ENCODE results near the gene VAX1. TPM values are rescaled to one million over a fixed set of nuclear protein-coding genes. Genes with fewer than 3 reads are reported as not detected.

VAX1 gene
- total RNA-seq, 1 experiment from 2014 or later: not detected

GRCh38 chr10:117134306-117135025 is 3.6 kb downstream of the VAX1 start:
- Histone ChIP-seq H3K4me1 (ENCODE audit: control insufficient read depth in 1 of 2, insufficient read depth in 2 of 2, low read length in 2 of 2) (0 out of 4 replicates have a peak, but pooled peaks cover 0 to 4% of the 10 kb centered on the region in 2 experiments), H3K9ac (ENCODE audit: low read length) (no peak overlapping the region), H3K27ac (ENCODE audit: low read depth, low read length) (no peak overlapping the region), H2AFZ (ENCODE audit: low read depth, low read length, poor library complexity, severe bottlenecking) (no peak overlapping the region), H4K20me1 (ENCODE audit: insufficient read depth) (no peaks in the 10 kb centered on the region), H3K9me2 (ENCODE audit: insufficient read depth) (no peaks in the 10 kb centered on the region), H3K27me3 (ENCODE audit: insufficient read depth, low read length) (no peaks in the 10 kb centered on the region), H3K79me2 (ENCODE audit: insufficient read depth, low read length) (no peaks in the 10 kb centered on the region), H3K9me3 (ENCODE audit: control insufficient read depth in 1 of 2, insufficient read depth in 1 of 2, low read depth in 1 of 2, low read length in 2 of 2) (no peaks in the 10 kb centered on the region), H3K36me3 (ENCODE audit: control insufficient read depth in 1 of 2, insufficient read depth in 2 of 2, low read length in 2 of 2) (no peaks in the 10 kb centered on the region), H3K4me2 (ENCODE audit: low read length) (no peak overlapping the region), H3K4me3 (replicated peaks in 1 of 2; ENCODE audit: low read depth in 1 of 2, low read length in 2 of 2) (no peak overlapping the region)
- DNase-seq (ENCODE audit: low read depth, low spot score) (no peak), ATAC-seq (no peak)
- BruUV-seq (replicated peaks): no TSS peak
- ChIA-PET POLR2A (no interaction called here), RAD21 (ENCODE audit: low non-redundant PET in 1 of 2, low total read pairs in 2 of 2, uncharacterized antibody in 2 of 2, unreplicated experiment in 2 of 2) (no interaction called here), CTCF (no interaction called here)
- intact Hi-C loops (cut with micrococcal nuclease): no loop called here
- TF ChIP-seq CEBPB (IDR thresholded peaks at IDR 0.05; ENCODE audit: low read depth) (no peak), CTCF (IDR thresholded peaks at IDR 0.05 in 2 of 3, conservative IDR thresholded peaks at IDR 0.05 in 1 of 3; ENCODE audit: borderline replicate concordance in 1 of 3, insufficient read depth in 1 of 3, low read depth in 2 of 3, low read length in 2 of 3) (no peak), POLR2A (IDR thresholded peaks at IDR 0.05; ENCODE audit: borderline replicate concordance, extremely low read depth, insufficient read depth, insufficient read length) (no peak), ATF3 (IDR thresholded peaks at IDR 0.05) (no peak), CBX3 (IDR thresholded peaks at IDR 0.05; ENCODE audit: low read depth) (no peak), MAX (IDR thresholded peaks at IDR 0.05) (no peak)

GRCh38 chr10:117134056-117134305 is 4.1 kb downstream of the VAX1 start:
- H3K36me3 ChIP-seq (ENCODE audit: control insufficient read depth in 1 of 2, insufficient read depth in 2 of 2, low read length in 2 of 2): no peaks in the 10 kb centered on the region
- ChIA-PET RAD21 (ENCODE audit: low non-redundant PET in 1 of 2, low total read pairs in 2 of 2, uncharacterized antibody in 2 of 2, unreplicated experiment in 2 of 2) (no interaction called here), POLR2A (no interaction called here), CTCF (no interaction called here)
- H3K27ac ChIP-seq (ENCODE audit: low read depth, low read length): no peak overlapping the region
- H3K79me2 ChIP-seq (ENCODE audit: insufficient read depth, low read length): no peaks in the 10 kb centered on the region
- H3K9me3 ChIP-seq (ENCODE audit: control insufficient read depth in 1 of 2, insufficient read depth in 1 of 2, low read depth in 1 of 2, low read length in 2 of 2): no peaks in the 10 kb centered on the region
- no peaks in the 10 kb centered on the region for H3K9me2 ChIP-seq (ENCODE audit: insufficient read depth)
- no peak overlapping the region for H3K4me3 ChIP-seq (replicated peaks in 1 of 2; ENCODE audit: low read depth in 1 of 2, low read length in 2 of 2)
- no peak overlapping the region for H2AFZ ChIP-seq (ENCODE audit: low read depth, low read length, poor library complexity, severe bottlenecking)
- DNase-seq (ENCODE audit: low read depth, low spot score) (no peak), ATAC-seq (no peak)
- H3K27me3 ChIP-seq (ENCODE audit: insufficient read depth, low read length): no peaks in the 10 kb centered on the region
- no peak overlapping the region for H3K4me2 ChIP-seq (ENCODE audit: low read length)
- H3K9ac ChIP-seq (ENCODE audit: low read length): no peak overlapping the region
- intact Hi-C loops (cut with micrococcal nuclease): no loop called here
- H4K20me1 ChIP-seq (ENCODE audit: insufficient read depth): no peaks in the 10 kb centered on the region
- H3K4me1 ChIP-seq (ENCODE audit: control insufficient read depth in 1 of 2, insufficient read depth in 2 of 2, low read length in 2 of 2): 0 out of 4 replicates have a peak, but pooled peaks cover 0 to 4% of the 10 kb centered on the region in 2 experiments
- no TSS peak for BruUV-seq (replicated peaks)
- no peak for TF ChIP-seq EZH2 (IDR thresholded peaks at IDR 0.05)
- TF ChIP-seq POLR2A (IDR thresholded peaks at IDR 0.05; ENCODE audit: borderline replicate concordance, extremely low read depth, insufficient read depth, insufficient read length): no peak
- TF ChIP-seq POLR2AphosphoS5 (IDR thresholded peaks at IDR 0.05; ENCODE audit: low read depth, low read length): no peak
- no peak for TF ChIP-seq FOSL1 (IDR thresholded peaks at IDR 0.05; ENCODE audit: low read depth)
- no peak for TF ChIP-seq ZNF274 (IDR thresholded peaks at IDR 0.05; ENCODE audit: low read depth, low read length)
- no peak for TF ChIP-seq EGR1 (IDR thresholded peaks at IDR 0.05; ENCODE audit: low read depth)
- no peak for TF ChIP-seq SP1 (IDR thresholded peaks at IDR 0.05; ENCODE audit: low read depth)
- TF ChIP-seq ELF1 (IDR thresholded peaks at IDR 0.05; ENCODE audit: borderline replicate concordance, low read depth): no peak
- no peak for TF ChIP-seq TCF7L2 (IDR thresholded peaks at IDR 0.05; ENCODE audit: borderline replicate concordance, extremely low read depth, insufficient read depth, insufficient read length)
- TF ChIP-seq SIN3A (IDR thresholded peaks at IDR 0.05; ENCODE audit: low read depth): no peak
- TF ChIP-seq REST (IDR thresholded peaks at IDR 0.05; ENCODE audit: low read depth): no peak

All from HCT116 (cell line).